Spinal cord (tissue), 10 donors: ENCODE measurements around the gene ZFAND2A. TPM values are rescaled to one million over a fixed set of nuclear protein-coding genes. Genes with fewer than 3 reads are reported as not detected.
"Not testable (repeated sequence)": the region's sequence is repeated elsewhere in the genome, so short reads cannot be mapped to it uniquely, and the experiment has no call there.

ENCODE experiments used
- DNase-seq, 6 donors: peaks; one replicate each; pipeline versions ENCODE4 v3.0.0 to v3.0.0-alpha.2; 2013 to 2015; ENCODE audit warnings: low spot score in 6 of 6, low read depth in 4 of 6
- H3K27ac ChIP-seq: one replicate; pipeline ENCODE4 v1.5.1; 2013; ENCODE audit warnings: low read depth, low read length, control low read depth
- H3K27me3 ChIP-seq: one replicate; pipeline ENCODE4 v1.6.1; 2013; ENCODE audit warnings: low read length; ENCODE audit not compliant: control insufficient read depth, insufficient read depth
- H3K36me3 ChIP-seq: one replicate; pipeline ENCODE4 v1.6.1; 2013; ENCODE audit warnings: low read length; ENCODE audit not compliant: control insufficient read depth, insufficient read depth
- H3K4me1 ChIP-seq: one replicate; pipeline ENCODE4 v1.6.1; 2013; ENCODE audit warnings: low read length; ENCODE audit not compliant: control insufficient read depth, insufficient read depth
- H3K4me3 ChIP-seq: one replicate; pipeline ENCODE4 v1.5.1; 2013; ENCODE audit warnings: low read depth, low read length, control low read depth
- H3K9me3 ChIP-seq: one replicate; pipeline ENCODE4 v1.6.1; 2013; ENCODE audit warnings: low read length; ENCODE audit not compliant: control insufficient read depth, insufficient read depth
- WGBS: methylation state at CpG from one replicate; pipeline ENCODE4 v1.1.5; 2013; ENCODE audit warnings: missing lambda C conversion rate; ENCODE audit not compliant: insufficient coverage; 5-methylcytosine and 5-hydroxymethylcytosine counted together
- long read RNA-seq, 4 donors: transcript quantifications; one replicate each; lab custom pipeline, GENCODE V29; 2026
- polyA plus RNA-seq, 2 donors: library from polyadenylated mRNA; unstranded; fragments of 120-200 nt; gene quantifications; one replicate each; pipeline ENCODE4 v1.2.1, GENCODE V29; 2013; ENCODE audit not compliant: insufficient read length in 2 of 2
- total RNA-seq, 2 donors: library from RNA; depleted of rRNA in 1 of 2; stranded (reverse); fragments of 120-200 nt in 1 of 2; fragments of >200 nt in 1 of 2; gene quantifications; one replicate each; pipeline versions ENCODE4 v1.2.3 to v1.2.4, GENCODE V29; 2013 to 2014
- donor health status: healthy.

Gene ZFAND2A
- total RNA-seq (10 to 100 TPM; 29.8 to 29.9 TPM), polyA plus RNA-seq (10 to 100 TPM; 57.3 to 58.0 TPM)
- long read RNA-seq, donor 1, transcript ZFAND2A-201 (5 exons, 860 nt): major isoform, 24 of 37 reads
- long read RNA-seq, donor 1, partial matches to known transcripts: 5 of 37 reads
- long read RNA-seq, donor 1, other reads (novel, unspliced or antisense): 6 of 37 reads
- long read RNA-seq, donor 2, transcript ZFAND2A-201 (5 exons, 860 nt): major isoform, 10 of 10 reads
- long read RNA-seq, donor 2, partial matches to known transcripts: 0 of 10 reads
- long read RNA-seq, donor 2, other reads (novel, unspliced or antisense): 0 of 10 reads
- long read RNA-seq, donor 3, transcript ZFAND2A-201 (5 exons, 860 nt): major isoform, 6 of 8 reads
- long read RNA-seq, donor 3, partial matches to known transcripts: 0 of 8 reads
- long read RNA-seq, donor 3, other reads (novel, unspliced or antisense): 0 of 8 reads
- long read RNA-seq, donor 4, transcript ZFAND2A-201 (5 exons, 860 nt): major isoform, 16 of 17 reads
- long read RNA-seq, donor 4, partial matches to known transcripts: 0 of 17 reads
- long read RNA-seq, donor 4, other reads (novel, unspliced or antisense): 0 of 17 reads

- peak within 1 kb of the TSS; percentile 89 for H3K4me3 ChIP-seq
- H3K27me3 ChIP-seq: no peaks in the 10 kb centered on the region
- peak within 1 kb of the TSS; percentile 80 for H3K27ac ChIP-seq
- peaks cover 20% of the 10 kb centered on the region for H3K4me1 ChIP-seq
- peaks cover 44% of the 10 kb centered on the region for H3K36me3 ChIP-seq
- H3K9me3 ChIP-seq: no peaks in the 10 kb centered on the region
- under 1% methylated on average over 76 of the region's 83 CpGs for WGBS
- DNase-seq: peak; percentile 92 to 99 (median 96)
These were observed at the start of gene ZFAND2A for GRCh38 chr7:1159891-1160669. Gene ZFAND2A, minus strand, starts transcription at chr7:1160196. Its CDS starts 1,984 bp downstream, at chr7:1158212.

- Histone ChIP-seq H3K4me3 (no peak overlapping the region), H3K4me1 (peaks cover 10% of the 10 kb centered on the region), H3K27me3 (peaks cover 32% of the 10 kb centered on the region), H3K27ac (no peak overlapping the region), H3K36me3 (no peaks in the 10 kb centered on the region), H3K9me3 (no peaks in the 10 kb centered on the region)
- 69% methylated on average over 14 of the region's 14 CpGs for WGBS
- DNase-seq: no peak
These were observed 49.1 kb upstream of the ZFAND2A start for GRCh38 chr7:1209097-1209496.

- DNase-seq, H3K4me1 ChIP-seq, H3K4me3 ChIP-seq, H3K36me3 ChIP-seq, H3K9me3 ChIP-seq, H3K27ac ChIP-seq: not testable (repeated sequence)
- WGBS: 76% methylated on average over 2 of the region's 7 CpGs
- H3K27me3 ChIP-seq: peaks cover 11% of the 10 kb centered on the region
These were observed 45.7 kb upstream of the ZFAND2A start for GRCh38 chr7:1205742-1206141.

GRCh38 chr7:1204460-1205140, 44.6 kb upstream of the ZFAND2A start:
- DNase-seq: peak in 1 of 6 donors; percentile 37
- peaks cover 8% of the 10 kb centered on the region for H3K27me3 ChIP-seq
- H3K27ac ChIP-seq: no peak overlapping the region
- H3K9me3 ChIP-seq: no peaks in the 10 kb centered on the region
- no peak overlapping the region for H3K4me3 ChIP-seq
- 54% methylated on average over 12 of the region's 19 CpGs for WGBS
- no peaks in the 10 kb centered on the region for H3K36me3 ChIP-seq
- H3K4me1 ChIP-seq: peaks cover 7% of the 10 kb centered on the region

GRCh38 chr7:1202914-1203313, 42.9 kb upstream of the ZFAND2A start:
- not testable (repeated sequence) for DNase-seq, H3K4me3 ChIP-seq, H3K27me3 ChIP-seq, H3K9me3 ChIP-seq, H3K36me3 ChIP-seq, H3K4me1 ChIP-seq, H3K27ac ChIP-seq
- 100% methylated on average over 2 of the region's 6 CpGs for WGBS

GRCh38 chr7:1201916-1202315, 41.9 kb upstream of the ZFAND2A start:
- H3K36me3 ChIP-seq: no peaks in the 10 kb centered on the region
- WGBS: 82% methylated on average over 15 of the region's 15 CpGs

GRCh38 chr7:1200045-1200444, 40.0 kb upstream of the ZFAND2A start:
- Histone ChIP-seq H3K9me3 (no peaks in the 10 kb centered on the region), H3K27ac (no peak overlapping the region), H3K27me3 (peaks cover 6% of the 10 kb centered on the region), H3K4me1 (peaks cover 7% of the 10 kb centered on the region), H3K36me3 (no peaks in the 10 kb centered on the region), H3K4me3 (no peak overlapping the region)
- peak in 2 of 6 donors; percentile 51 to 89 for DNase-seq
- 42% methylated on average over 17 of the region's 19 CpGs for WGBS

More at GRCh38 chr7:1201916-1202315, 41.9 kb upstream of the ZFAND2A start:
- no peak overlapping the region for H3K27ac ChIP-seq
- peaks cover 7% of the 10 kb centered on the region for H3K4me1 ChIP-seq
- peaks cover 6% of the 10 kb centered on the region for H3K27me3 ChIP-seq
- H3K9me3 ChIP-seq: no peaks in the 10 kb centered on the region
- DNase-seq: no peak
- H3K4me3 ChIP-seq: no peak overlapping the region

- Histone ChIP-seq H3K27me3 (peaks cover 14% of the 10 kb centered on the region), H3K36me3 (no peaks in the 10 kb centered on the region), H3K4me1 (peaks cover 13% of the 10 kb centered on the region), H3K27ac (no peak overlapping the region), H3K9me3 (no peaks in the 10 kb centered on the region), H3K4me3 (no peak overlapping the region)
- peak in 1 of 6 donors; percentile 49 for DNase-seq
- WGBS: 38% methylated on average over 9 of the region's 15 CpGs
These were observed 38.1 kb upstream of the ZFAND2A start for GRCh38 chr7:1197997-1198625.

GRCh38 chr7:1196950-1197349, 37.0 kb upstream of the ZFAND2A start:
- DNase-seq: no peak
- WGBS: 91% methylated on average over 5 of the region's 6 CpGs
- Histone ChIP-seq H3K36me3 (no peaks in the 10 kb centered on the region), H3K27ac (no peak overlapping the region), H3K4me1 (peaks cover 13% of the 10 kb centered on the region), H3K4me3 (no peak overlapping the region), H3K27me3 (peaks cover 14% of the 10 kb centered on the region), H3K9me3 (no peaks in the 10 kb centered on the region)
